Stimulated activated CD4-positive, alpha-beta T cell treated with anti-CD3 and anti-CD28 coated beads, Interleukin-15, amount 100 ng/mL, for 48 hours (primary cell): ENCODE results near the gene LRRC3C.
A peak's percentile ranks its signal among the peaks of the same experiment; 100 is the strongest.
"Not testable (repeated sequence)": the region's sequence is repeated elsewhere in the genome, so short reads cannot be mapped to it uniquely, and the experiment has no call there.

ENCODE experiments used
- DNase-seq, 2 donors: peaks; one replicate each; pipeline ENCODE4 v3.0.0-alpha.2; 2020; ENCODE audit warnings: low read depth in 2 of 2

LRRC3C gene

DNA sequence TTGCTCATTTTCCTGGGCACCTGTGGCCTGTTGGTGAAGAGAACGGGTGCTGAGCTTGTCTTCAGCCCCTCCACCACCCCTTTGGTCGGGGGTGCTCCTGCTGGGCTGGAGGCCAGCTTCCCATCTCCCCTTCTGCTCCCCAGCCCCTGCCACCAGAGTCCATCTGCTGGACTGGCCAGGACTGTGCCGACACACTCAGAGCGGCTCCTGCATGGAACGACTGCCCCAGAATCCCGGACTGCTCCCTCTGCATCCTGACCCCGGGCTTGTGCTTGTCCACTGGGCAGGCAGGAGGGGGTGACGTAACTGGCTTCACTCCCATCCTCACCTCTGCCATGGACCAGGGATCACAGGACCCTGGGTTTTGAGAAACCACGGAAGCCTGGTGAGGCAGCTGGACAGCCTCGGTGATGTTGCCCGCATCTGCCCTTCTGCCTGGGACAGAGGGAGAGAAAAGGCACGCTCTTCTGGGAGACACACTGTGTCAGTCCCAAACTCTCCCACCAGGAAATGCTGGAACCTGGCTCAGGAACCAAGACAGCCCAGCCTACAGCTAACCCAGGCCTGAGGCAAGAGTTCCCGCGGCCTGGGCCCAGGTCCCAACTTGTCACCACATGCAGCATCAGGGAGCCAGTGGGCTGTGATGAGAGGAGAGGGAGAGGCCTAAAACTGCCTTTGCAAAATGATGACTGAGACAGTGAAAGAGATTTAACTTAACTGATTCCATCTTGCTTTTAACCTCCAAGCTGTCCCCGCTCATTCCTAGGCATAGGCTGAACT lies 19.2 kb downstream of the LRRC3C start:
- DNase-seq, result no peak

DNA sequence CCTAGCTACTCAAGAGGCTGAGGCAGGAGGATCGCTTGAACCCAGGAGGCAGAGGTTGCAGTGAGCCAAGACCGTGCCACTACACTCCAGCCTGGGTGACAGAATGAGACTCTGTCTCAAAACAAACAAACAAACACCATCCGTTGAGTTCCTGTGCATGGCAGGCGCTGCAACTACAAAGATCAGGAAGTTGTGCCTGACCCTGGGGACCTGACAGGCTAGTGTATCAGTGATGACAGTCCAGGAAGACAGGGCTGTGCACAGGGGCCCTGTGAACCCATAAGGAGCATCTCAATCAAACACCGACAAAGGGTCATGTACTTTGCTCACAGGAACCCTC lies 20.9 kb downstream of the LRRC3C start:
- not testable (repeated sequence) for DNase-seq

- DNase-seq, result no peak
These were observed 21.5 kb downstream of the LRRC3C start for GRCh38 chr17:39949028-39949427.

GRCh38 chr17:39950871-39951348 lies 23.4 kb downstream of the LRRC3C start:
- no peak for DNase-seq

DNA sequence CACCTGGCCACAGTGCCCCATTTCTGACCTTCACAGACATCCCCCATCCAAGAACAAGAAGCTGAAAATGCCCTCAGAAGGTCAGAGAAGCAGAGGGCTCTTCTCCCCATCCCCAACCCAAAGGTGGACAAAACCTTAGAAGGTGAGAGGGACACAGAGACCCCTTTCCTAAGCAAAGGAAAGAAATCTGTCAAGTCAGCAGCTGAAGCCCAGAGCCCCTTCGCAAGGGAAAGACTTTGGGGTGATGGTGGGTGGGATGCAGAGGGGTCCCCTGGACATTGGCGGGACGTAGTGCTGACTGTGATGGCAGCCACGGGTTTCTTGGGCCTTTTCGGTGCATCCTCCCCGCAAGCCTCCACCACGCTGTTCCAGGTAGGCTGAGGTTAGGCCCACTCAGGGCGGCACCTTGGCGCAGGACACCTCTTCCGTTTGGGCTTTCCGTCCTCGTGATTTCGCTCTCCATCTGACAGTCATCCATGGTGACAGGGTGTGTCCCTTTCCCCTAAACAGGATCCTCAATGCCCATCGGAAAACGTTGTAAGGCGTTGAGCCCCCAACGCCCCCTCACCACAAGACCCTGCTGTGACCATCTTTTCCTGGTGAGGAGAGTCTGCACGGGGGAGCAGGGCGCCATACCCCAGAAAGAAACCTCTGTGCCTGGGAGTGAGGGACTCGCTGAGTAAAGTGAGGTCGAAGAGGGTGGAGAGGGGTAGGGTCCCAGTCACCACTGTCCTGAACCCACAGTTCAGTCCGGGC lies 24.6 kb downstream of the LRRC3C start:
- DNase-seq, result no peak

- peak; percentile 85 to 88 for DNase-seq
These were observed 25.3 kb downstream of the LRRC3C start for GRCh38 chr17:39952680-39953470.

- DNase-seq, result no peak
These were observed 25.9 kb downstream of the LRRC3C start for GRCh38 chr17:39953471-39953888.

DNA sequence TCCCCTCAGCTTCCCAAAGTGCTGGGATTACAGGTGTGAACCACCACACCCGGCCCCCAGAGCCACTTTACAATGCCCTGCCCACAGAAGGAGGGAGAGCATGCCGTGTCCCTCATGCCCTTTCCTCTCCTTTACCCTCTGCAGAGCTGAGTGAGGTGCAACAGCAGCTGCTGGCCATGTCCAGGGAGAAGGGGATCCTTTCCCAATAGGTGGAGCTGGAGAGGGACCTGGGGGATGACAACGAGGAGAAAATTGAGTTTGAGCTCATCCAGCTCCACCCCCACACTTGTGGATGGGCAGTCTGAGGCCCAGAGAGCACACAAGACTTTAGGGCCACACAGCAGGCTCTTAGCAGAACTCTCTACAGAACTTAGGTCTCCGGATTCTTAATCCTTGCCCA lies 27.3 kb downstream of the LRRC3C start:
- DNase-seq, result no peak

DNA sequence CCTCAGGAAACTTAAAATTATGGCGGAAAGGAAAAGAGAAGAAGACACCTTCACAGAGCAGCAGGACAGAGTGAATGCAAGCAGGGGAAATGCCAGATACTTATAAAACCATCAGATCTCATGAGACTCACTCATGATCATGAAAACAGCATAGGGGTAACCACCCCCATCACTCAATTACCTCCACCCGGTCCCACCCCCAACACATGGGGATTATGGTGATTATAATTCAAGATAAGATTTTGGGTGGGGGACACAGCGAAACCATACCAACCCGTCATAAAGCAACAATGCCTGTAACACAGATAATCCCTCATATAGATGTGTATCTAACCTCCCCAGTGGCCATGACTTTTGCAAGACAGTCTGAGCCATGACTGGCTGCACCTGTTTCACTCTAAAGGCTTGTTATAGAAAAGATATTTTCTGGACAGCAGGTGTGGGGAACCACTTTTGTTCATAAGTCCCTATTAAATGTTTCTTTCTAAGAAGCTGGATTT lies 28.2 kb downstream of the LRRC3C start:
- DNase-seq, result no peak

GRCh38 chr17:39960524-39961041 lies 33.1 kb downstream of the LRRC3C start:
- DNase-seq, result no peak

- no peak for DNase-seq
These were observed 35.2 kb downstream of the LRRC3C start, which contains the start of gene GSDMA for GRCh38 chr17:39962642-39963220. Gene GSDMA (plus strand): TSS chr17:39963004. CDS start chr17:39965688, 2,684 bp downstream.

DNA sequence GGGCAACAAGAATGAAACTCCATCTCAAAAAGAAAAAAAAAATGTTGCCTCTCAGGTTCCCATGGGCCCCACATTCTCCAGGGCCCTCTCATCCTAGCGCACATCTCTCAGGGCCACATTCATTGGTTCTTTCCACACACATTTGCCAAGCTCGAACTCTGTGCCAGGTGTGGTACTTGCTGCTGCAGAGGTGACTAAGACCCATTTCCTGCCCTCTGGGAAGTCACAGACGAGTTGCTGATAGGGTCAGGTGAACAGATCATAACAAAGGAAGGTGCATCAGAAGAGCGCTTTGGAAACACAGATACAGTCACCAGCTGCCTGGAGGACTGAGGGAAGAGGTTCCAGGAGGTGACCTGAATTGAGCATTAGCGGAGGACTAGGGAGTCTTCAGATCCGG lies 36.3 kb downstream of the LRRC3C start:
- no peak for DNase-seq

- DNase-seq, result no peak
These were observed 37.6 kb downstream of the LRRC3C start for GRCh38 chr17:39965017-39965699.

- DNase-seq, result no peak
These were observed 39.2 kb downstream of the LRRC3C start for GRCh38 chr17:39966771-39967170.

DNA sequence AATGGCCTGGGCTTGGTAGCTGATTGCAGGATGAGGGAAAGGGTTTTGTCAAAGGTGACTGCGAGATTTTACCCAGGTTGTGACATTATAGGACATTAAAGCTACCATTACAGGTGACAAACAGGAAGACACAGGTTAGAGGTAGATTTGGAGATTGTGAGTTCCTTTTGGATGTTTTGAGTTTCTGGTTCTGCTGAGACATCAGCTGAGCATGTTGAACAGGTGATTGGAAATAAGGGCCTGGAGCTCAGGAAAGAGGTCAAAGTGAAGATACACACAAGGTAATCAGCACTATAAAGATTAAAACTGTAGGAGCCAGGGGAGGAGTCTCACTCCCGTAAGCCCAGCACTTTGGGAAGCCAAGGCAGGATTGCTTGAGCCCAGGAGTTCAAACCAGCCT lies 41.2 kb downstream of the LRRC3C start:
- no peak for DNase-seq

DNA sequence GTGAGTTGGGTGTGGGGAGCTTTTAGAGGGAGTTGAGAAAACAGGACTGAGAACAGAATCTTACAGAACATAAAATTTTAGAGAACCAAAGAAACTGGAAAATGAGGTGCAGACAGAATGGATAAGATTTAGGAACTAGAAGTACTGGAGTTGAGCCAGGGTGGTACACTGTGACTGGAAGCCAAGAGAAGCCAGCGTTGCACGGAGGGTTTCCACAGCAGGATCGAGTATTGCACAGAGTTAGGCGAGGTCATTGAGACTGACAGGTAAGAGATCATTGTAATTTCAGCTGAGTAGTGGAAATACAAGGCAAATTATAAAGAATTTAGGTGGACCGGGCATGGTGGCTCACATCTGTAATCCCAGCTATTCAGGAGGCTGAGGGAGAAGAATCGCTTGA lies 41.8 kb downstream of the LRRC3C start:
- DNase-seq, result no peak

GRCh38 chr17:39970157-39970692 lies 42.7 kb downstream of the LRRC3C start:
- DNase-seq, result no peak

- no peak for DNase-seq
These were observed 43.6 kb downstream of the LRRC3C start for GRCh38 chr17:39971076-39971603.

- no peak for DNase-seq
These were observed 44.7 kb downstream of the LRRC3C start for GRCh38 chr17:39972271-39972670.

GRCh38 chr17:39973496-39973895 lies 46.0 kb downstream of the LRRC3C start:
- DNase-seq, result no peak
